Mucosa of descending colon (tissue), 3 donors: Measurements from ENCODE around the gene DOCK8. TPM values are rescaled to one million over a fixed set of nuclear protein-coding genes. Genes with fewer than 3 reads are reported as not detected.

Experiments used
- ATAC-seq: fragments of 200-7000 bp; cut with Tn5 transposase; one replicate; pipeline ENCODE4 v1.9.1; 2020; ENCODE audit warnings: mild to moderate bottlenecking, moderate library complexity
- DNase-seq, 3 donors: peaks; one replicate each; pipeline ENCODE4 v3.0.0-alpha.2; 2020
- H3K36me3 ChIP-seq: fragments of 200-600 bp; one replicate; pipeline ENCODE4 v1.8.0; 2021; ENCODE audit warnings: low read depth, mild to moderate bottlenecking
- H3K4me1 ChIP-seq: fragments of 200-600 bp; one replicate; pipeline ENCODE4 v1.8.0; 2021; ENCODE audit warnings: low read depth, mild to moderate bottlenecking
- H3K4me3 ChIP-seq: fragments of 200-600 bp; one replicate; pipeline ENCODE4 v1.8.0; 2021; ENCODE audit warnings: mild to moderate bottlenecking
- H3K9me3 ChIP-seq: fragments of 200-600 bp; one replicate; pipeline ENCODE4 v1.8.0; 2021; ENCODE audit warnings: mild to moderate bottlenecking
- CTCF ChIP-seq: fragments of 200-600 bp; IDR thresholded peaks from one replicate; pipeline ENCODE4 v1.8.0; 2022; ENCODE audit warnings: antibody characterized with exemption, mild to moderate bottlenecking
- intact Hi-C, 2 donors: fragments of 100-400 bp; cut with DNase I in 1 of 2; cut with micrococcal nuclease in 1 of 2; formaldehyde crosslinking; loops; one replicate each; pipeline versions ENCODE4 v1.11.0 to v1.11.1; 2022; cut with DNase I, micrococcal nuclease
- total RNA-seq, 3 donors: library from RNA; stranded (reverse); fragmentation: NEBNext Ultra II Directional in 2 of 3; extraction: Animal tissue kit (Norgen Biotek cat#: 25700) in 2 of 3; gene quantifications; one replicate each; pipeline versions ENCODE4 v1.2.1 to v1.2.4, GENCODE V29; 2021 to 2023
- donor health status: DM: no; HTN: no; CAD: no; lungs with moderate emphysema.
- donor health status: DM: no; HTN: no; CAD: no.
- donor health status: DM: no; HTN: yes; CAD: no.

DOCK8 gene
- total RNA-seq, 3 donors from 2014 or later = 13.5 to 16.6 (median 15.7) TPM

GRCh38 chr9:250039-250438 lies 35.4 kb downstream of the DOCK8 start:
- DNase-seq = no peak
- no peak for ATAC-seq
- intact Hi-C loops = no loop called here
- Histone ChIP-seq H3K4me1 (no peaks in the 10 kb centered on the region), H3K9me3 (no peaks in the 10 kb centered on the region), H3K4me3 (no peak overlapping the region), H3K36me3 (no peaks in the 10 kb centered on the region)
- no peak for TF ChIP-seq CTCF

DNA sequence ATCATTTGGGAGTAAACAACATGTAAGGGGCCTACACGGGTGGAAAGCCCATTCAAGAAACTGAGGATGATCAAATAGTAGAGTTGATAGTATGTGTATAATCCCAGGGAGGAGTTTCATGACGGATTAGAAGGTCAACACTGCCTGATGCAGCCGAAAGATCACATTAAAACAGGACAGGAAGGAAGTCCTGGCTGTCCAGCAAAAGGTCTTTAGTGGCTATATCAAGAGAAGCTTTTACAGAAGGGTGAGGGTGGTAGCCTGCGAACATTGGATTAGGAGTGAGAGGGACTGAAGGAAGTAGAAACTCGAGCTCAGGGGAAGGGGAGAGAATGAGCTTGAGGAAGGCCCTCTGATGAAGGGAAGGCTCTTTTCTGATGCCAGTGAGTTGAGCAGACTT lies 36.0 kb downstream of the DOCK8 start:
- intact Hi-C loops = no loop called here
- Histone ChIP-seq H3K36me3 (no peaks in the 10 kb centered on the region), H3K9me3 (no peaks in the 10 kb centered on the region), H3K4me3 (no peak overlapping the region), H3K4me1 (no peaks in the 10 kb centered on the region)
- DNase-seq (no peak), ATAC-seq (no peak)
- TF ChIP-seq CTCF = no peak

DNA sequence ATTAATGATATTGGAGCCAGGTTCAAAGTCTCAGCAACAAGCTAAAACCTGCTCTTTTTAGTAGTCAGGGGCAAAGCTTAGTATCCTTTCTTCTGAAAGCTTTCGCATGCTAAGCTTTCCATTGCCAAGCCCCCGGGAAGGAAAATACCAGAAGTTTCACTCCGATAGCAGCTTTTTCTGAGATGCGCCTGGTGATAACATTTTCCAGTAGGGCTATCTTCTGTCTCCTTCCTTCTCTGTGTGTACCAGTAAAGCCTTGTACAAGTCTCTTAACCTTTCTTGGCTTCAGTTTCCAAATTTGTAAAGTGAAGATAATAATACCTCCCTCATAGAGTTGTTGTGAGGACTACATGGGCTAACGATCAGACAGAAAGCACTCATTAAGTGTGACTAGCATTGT lies 36.7 kb downstream of the DOCK8 start:
- no peak for ATAC-seq
- H3K9me3 ChIP-seq = no peaks in the 10 kb centered on the region
- no peaks in the 10 kb centered on the region for H3K36me3 ChIP-seq
- intact Hi-C loops = no loop called here
- no peak for DNase-seq
- H3K4me1 ChIP-seq = no peaks in the 10 kb centered on the region
- TF ChIP-seq CTCF = no peak
- H3K4me3 ChIP-seq = no peak overlapping the region

DNA sequence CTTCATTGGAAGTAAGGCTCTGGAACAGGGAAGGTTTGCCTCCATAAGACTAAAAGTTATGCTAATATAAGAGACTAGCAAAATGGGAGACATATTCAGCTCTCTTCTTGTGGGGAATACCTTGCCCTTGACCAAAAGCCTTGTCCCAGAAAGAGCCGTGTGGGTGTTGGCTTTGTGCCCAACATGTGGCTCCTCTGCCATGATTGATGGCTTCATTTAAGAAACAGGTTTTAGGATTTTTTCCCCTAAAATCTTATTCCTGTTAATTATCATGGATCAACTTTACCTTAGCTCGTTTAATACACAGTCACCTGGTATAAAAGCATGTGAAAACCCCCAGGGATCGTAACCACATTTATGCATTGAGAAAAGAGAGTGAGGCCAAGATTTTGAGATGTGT lies 38.9 kb downstream of the DOCK8 start:
- no peaks in the 10 kb centered on the region for H3K4me1 ChIP-seq
- TF ChIP-seq CTCF = no peak
- intact Hi-C loops = no loop called here
- DNase-seq (no peak), ATAC-seq (no peak)
- H3K9me3 ChIP-seq = no peaks in the 10 kb centered on the region
- H3K36me3 ChIP-seq = no peaks in the 10 kb centered on the region
- no peak overlapping the region for H3K4me3 ChIP-seq

DNA sequence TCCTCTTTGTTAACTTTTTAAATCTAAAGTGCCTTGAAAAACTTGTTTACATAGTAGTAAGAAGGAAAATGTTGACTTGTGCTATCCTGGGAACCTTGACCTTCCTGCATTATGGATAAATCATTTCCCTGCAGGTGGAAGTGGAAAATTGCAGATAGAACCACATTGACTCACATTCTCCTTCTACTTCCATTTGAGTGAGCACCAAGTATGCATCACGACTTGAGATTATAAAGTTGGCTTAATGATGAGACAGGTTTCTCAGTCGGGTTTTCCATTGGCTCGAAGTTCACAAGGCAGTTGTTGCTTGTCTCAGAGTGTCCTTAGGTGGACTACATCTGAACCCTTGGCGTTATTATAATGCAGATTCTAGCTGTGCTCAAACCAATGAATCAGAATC lies 39.9 kb downstream of the DOCK8 start:
- ATAC-seq (no peak), DNase-seq (no peak)
- TF ChIP-seq CTCF = no peak
- intact Hi-C loops = no loop called here
- no peaks in the 10 kb centered on the region for H3K9me3 ChIP-seq
- no peaks in the 10 kb centered on the region for H3K36me3 ChIP-seq
- H3K4me3 ChIP-seq = no peak overlapping the region
- H3K4me1 ChIP-seq = no peaks in the 10 kb centered on the region

DNA sequence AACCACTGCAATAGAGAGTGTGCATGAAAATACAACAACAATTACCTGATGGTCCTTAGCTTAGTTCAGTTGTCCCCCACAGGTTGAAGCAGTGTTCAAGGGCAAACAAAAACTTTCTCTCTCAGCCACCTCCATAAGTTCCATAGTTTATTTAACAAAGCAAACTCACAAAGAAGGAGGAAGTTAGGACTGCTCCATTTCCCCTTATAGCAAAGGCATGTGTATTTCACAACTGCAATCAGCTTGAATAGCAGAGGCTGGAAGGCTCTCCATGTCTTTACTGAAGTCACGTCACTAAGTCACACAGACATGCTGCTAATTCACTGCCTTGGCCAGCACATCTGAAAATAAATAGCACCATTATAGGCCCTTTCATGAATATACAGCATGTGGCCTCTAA lies 43.3 kb downstream of the DOCK8 start:
- H3K4me1 ChIP-seq = no peaks in the 10 kb centered on the region
- H3K36me3 ChIP-seq = no peaks in the 10 kb centered on the region
- peak; percentile 46 for ATAC-seq
- DNase-seq = no peak
- no peak for TF ChIP-seq CTCF
- H3K4me3 ChIP-seq = no peak overlapping the region
- intact Hi-C loops = no loop called here
- no peaks in the 10 kb centered on the region for H3K9me3 ChIP-seq
